Measurements from ENCODE around the gene PCBD1. TPM values are rescaled to one million over a fixed set of nuclear protein-coding genes. Genes with fewer than 3 reads are reported as not detected.

Gene PCBD1
- total RNA-seq, 1 experiment from 2014 or later: 39.7 TPM

DNA sequence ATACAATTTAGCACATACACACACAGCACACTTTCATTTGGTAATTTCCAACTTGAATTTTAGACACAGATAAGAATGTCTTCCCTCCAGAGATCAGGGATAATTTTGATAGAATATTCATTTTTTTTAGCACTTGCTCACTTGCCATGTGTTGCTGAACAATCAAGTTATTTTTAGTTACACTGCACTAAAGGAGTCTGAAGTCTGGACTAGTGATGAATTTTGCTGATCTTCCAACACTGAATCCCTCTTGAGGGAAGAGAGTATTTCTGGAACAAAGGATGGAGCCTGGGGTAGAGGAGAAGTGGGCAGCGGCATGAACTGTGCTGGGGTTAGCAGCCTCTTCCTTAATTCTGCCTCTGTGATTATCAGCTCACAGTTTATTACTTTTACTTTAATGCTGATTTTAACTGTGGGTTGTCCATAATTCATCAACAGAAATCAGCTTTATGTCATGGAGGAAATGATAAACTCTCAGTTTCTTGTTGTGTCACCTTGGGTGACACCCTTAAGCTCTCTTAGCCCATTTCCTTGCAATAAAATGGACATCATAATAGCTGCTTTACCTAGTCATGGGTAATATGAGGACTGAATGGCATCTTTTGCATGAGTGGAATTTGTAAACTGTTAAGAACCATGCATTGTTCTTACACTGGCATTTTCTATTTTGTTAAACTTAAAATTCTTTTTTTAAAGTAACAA, 40.6 kb downstream of the PCBD1 start:
- H3K4ac ChIP-seq (ENCODE audit: low read depth, low read length): no peak overlapping the region
- H2AK5ac ChIP-seq (ENCODE audit: insufficient read length, low read length): no peak overlapping the region
- H3K9me3 Mint-ChIP-seq: no peaks in the 10 kb centered on the region
- H3K27me3 Mint-ChIP-seq (ENCODE audit: low read depth): no peaks in the 10 kb centered on the region
- no peak overlapping the region for H3K9ac ChIP-seq (ENCODE audit: extremely low read depth, insufficient read length, low read length)
- H2BK20ac ChIP-seq (ENCODE audit: low read depth, low read length, poor library complexity, severe bottlenecking): no peak overlapping the region
- TF ChIP-seq CTCF (conservative IDR thresholded peaks at IDR 0.05): no peak
- H3K27me3 ChIP-seq (ENCODE audit: insufficient read depth, low read length): no peaks in the 10 kb centered on the region
- no peaks in the 10 kb centered on the region for H4K20me1 ChIP-seq (ENCODE audit: control insufficient read depth, insufficient read depth, insufficient read length)
- H3K27ac Mint-ChIP-seq: peak overlapping the region in 1 of 3 experiments; percentile 51; a peak in 3 of 7 replicates
- no peak overlapping the region for H3K27ac ChIP-seq (ENCODE audit: insufficient read length, low read depth, low read length)
- no peak overlapping the region for H3K4me2 ChIP-seq (ENCODE audit: insufficient read depth, insufficient read length, low read length)
- H3K23ac ChIP-seq (ENCODE audit: insufficient read length, low read depth, low read length): no peak overlapping the region
- H3K14ac ChIP-seq (ENCODE audit: insufficient read depth, low read length): no peak overlapping the region
- H2AFZ ChIP-seq (ENCODE audit: low read length): no peak overlapping the region
- H4K91ac ChIP-seq (ENCODE audit: insufficient read length, low read depth, low read length): no peak overlapping the region
- no peak for DNase-seq
- H4K8ac ChIP-seq (replicated peaks; ENCODE audit: insufficient read length, low read depth, low read length): no peak overlapping the region
- peaks cover 7 to 57% (median 48%) of the 10 kb centered on the region in 3 experiments; a peak in 6 of 7 replicates for H3K36me3 Mint-ChIP-seq (ENCODE audit: insufficient read depth in 1 of 3, low read depth in 3 of 3)
- H3T11ph ChIP-seq (ENCODE audit: low read length): no peak overlapping the region
- no peaks in the 10 kb centered on the region for H3K79me2 ChIP-seq (ENCODE audit: insufficient read depth, low read length)
- no peak overlapping the region for H3K4me3 Mint-ChIP-seq
- no peaks in the 10 kb centered on the region for H3K4me1 ChIP-seq (ENCODE audit: insufficient read depth, low read length)
- no peak overlapping the region for H3K18ac ChIP-seq (ENCODE audit: insufficient read length, low read depth, low read length)
- H3K79me1 ChIP-seq (ENCODE audit: insufficient read depth, low read depth, low read length, poor library complexity, severe bottlenecking): no peaks in the 10 kb centered on the region
- no CpG with 5 or more reads among the region's 1 CpG for WGBS (ENCODE audit: extremely low coverage, insufficient read length, low lambda C conversion rate)
- no peak overlapping the region for H2BK12ac ChIP-seq (ENCODE audit: insufficient read length, low read depth, low read length)
- H3K56ac ChIP-seq (ENCODE audit: insufficient read length, low read depth, low read length): no peak overlapping the region
- no peak overlapping the region for H2BK5ac ChIP-seq (ENCODE audit: insufficient read length, low read length)
- H3K4me1 Mint-ChIP-seq: no peaks in the 10 kb centered on the region
- H2BK120ac ChIP-seq (ENCODE audit: low read depth, low read length, poor library complexity, severe bottlenecking): no peak overlapping the region
- no peaks in the 10 kb centered on the region for H3K9me3 ChIP-seq (ENCODE audit: control insufficient read depth, low read depth, low read length)
- H2BK15ac ChIP-seq (ENCODE audit: low read depth, low read length): no peak overlapping the region
- H4K5ac ChIP-seq (ENCODE audit: insufficient read length, low read depth, low read length): no peak overlapping the region
- H3K23me2 ChIP-seq (ENCODE audit: insufficient read length, low read depth, low read length, poor library complexity, severe bottlenecking): no peaks in the 10 kb centered on the region

All from H9 (cell line).